Nephron (organoid): ENCODE measurements around the gene REPIN1.
A peak's percentile ranks its signal among the peaks of the same experiment; 100 is the strongest.

ENCODE experiments used
- H3K27ac Mint-ChIP-seq, 3 experiments: 2 replicates each; pipeline ENCODE4 v1.8.0; 2020; ENCODE audit warnings: mixed read lengths in 3 of 3, mild to moderate bottlenecking in 2 of 3, moderate library complexity in 1 of 3
- H3K27me3 Mint-ChIP-seq: 2 replicates; pipeline ENCODE4 v1.8.0; 2021; ENCODE audit warnings: low read depth, mild to moderate bottlenecking, moderate library complexity, mixed read lengths
- H3K36me3 Mint-ChIP-seq: 2 replicates; pipeline ENCODE4 v1.8.0; 2020; ENCODE audit warnings: low read depth, mixed read lengths
- H3K4me1 Mint-ChIP-seq: 2 replicates; pipeline ENCODE4 v1.8.0; 2020; ENCODE audit warnings: mixed read lengths
- H3K4me3 Mint-ChIP-seq, 3 experiments: 2 replicates each; pipeline ENCODE4 v1.8.0; 2020; ENCODE audit warnings: mild to moderate bottlenecking in 3 of 3, mixed read lengths in 3 of 3, moderate library complexity in 2 of 3
- H3K9me3 Mint-ChIP-seq: 2 replicates; pipeline ENCODE4 v1.8.0; 2020; ENCODE audit warnings: mixed read lengths
- TF ChIP-seq, protein P1 (sequence below), 3 experiments: fragments of 200-600 bp; sonication (generic); IDR thresholded peaks; one replicate each; pipeline ENCODE4 v1.5.0; 2021; ENCODE audit warnings: antibody characterized with exemption in 3 of 3; ENCODE audit not compliant: unreplicated experiment in 3 of 3

Gene REPIN1

DNA sequence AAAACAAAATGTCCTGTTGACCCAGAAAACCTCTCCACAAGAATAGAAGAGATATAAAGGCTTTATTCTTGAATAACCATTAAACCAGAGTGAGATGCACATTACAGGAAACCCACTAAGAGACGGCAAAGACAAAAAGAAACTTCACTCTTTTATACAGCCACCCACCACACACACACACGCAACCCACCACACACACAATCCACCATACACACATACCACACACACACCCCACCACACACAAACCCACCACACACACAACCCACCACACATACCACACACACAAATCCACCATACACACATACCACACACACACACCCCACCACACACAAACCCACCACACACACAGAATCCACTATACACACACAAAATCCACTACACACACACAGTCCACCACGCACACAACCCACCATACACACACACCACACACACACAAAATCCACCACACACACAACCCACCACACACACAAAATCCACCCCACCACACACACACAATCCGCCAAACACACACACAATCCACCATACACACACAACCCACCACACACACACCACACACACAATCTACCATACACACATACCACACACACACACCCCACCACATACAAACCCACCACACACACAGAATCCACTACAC, 9.5 kb upstream of the REPIN1 start:
- Mint-ChIP-seq H3K9me3 (no peaks in the 10 kb centered on the region), H3K27ac (peak overlapping the region; percentile 37 to 57 (median 52)), H3K36me3 (no peaks in the 10 kb centered on the region), H3K27me3 (no peaks in the 10 kb centered on the region), H3K4me1 (peaks cover 42% of the 10 kb centered on the region), H3K4me3 (peak overlapping the region in 1 of 3 experiments; percentile 13)
- TF ChIP-seq, protein P1, sequence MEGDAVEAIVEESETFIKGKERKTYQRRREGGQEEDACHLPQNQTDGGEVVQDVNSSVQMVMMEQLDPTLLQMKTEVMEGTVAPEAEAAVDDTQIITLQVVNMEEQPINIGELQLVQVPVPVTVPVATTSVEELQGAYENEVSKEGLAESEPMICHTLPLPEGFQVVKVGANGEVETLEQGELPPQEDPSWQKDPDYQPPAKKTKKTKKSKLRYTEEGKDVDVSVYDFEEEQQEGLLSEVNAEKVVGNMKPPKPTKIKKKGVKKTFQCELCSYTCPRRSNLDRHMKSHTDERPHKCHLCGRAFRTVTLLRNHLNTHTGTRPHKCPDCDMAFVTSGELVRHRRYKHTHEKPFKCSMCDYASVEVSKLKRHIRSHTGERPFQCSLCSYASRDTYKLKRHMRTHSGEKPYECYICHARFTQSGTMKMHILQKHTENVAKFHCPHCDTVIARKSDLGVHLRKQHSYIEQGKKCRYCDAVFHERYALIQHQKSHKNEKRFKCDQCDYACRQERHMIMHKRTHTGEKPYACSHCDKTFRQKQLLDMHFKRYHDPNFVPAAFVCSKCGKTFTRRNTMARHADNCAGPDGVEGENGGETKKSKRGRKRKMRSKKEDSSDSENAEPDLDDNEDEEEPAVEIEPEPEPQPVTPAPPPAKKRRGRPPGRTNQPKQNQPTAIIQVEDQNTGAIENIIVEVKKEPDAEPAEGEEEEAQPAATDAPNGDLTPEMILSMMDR (IDR thresholded peaks at IDR 0.05; ENCODE audit: unreplicated experiment in 3 of 3) = no peak

DNA sequence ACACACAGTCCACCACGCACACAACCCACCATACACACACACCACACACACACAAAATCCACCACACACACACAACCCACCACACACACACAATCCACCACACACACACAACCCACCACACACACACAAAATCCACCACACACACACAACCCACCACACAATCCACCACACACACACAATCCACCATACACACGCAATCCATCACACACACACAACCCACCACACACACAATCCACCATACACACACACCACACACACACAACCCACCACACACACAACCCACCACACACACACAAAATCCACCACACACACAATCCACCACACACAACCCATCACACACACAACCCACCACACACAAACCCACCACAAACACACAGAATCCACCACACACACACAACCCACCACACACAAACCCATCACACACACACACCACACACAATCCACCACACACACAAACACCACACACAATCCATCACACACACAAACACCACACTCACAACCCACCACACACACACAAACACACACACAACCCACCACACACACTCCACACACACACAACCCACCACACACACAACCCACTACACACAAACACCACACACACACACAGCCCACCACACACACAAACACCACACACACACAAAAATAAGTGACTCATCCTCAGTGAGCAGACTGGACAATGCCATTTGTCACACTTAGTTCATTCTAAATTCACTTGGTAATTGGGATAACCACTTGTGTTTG, 8.8 kb upstream of the REPIN1 start:
- Mint-ChIP-seq H3K27ac (peak overlapping the region; percentile 7 to 57 (median 52)), H3K27me3 (no peaks in the 10 kb centered on the region), H3K4me1 (peaks cover 45% of the 10 kb centered on the region), H3K36me3 (no peaks in the 10 kb centered on the region), H3K9me3 (no peaks in the 10 kb centered on the region), H3K4me3 (peak overlapping the region in 1 of 3 experiments; percentile 9)
- TF ChIP-seq, protein P1 (IDR thresholded peaks at IDR 0.05; ENCODE audit: unreplicated experiment in 3 of 3) = no peak

DNA sequence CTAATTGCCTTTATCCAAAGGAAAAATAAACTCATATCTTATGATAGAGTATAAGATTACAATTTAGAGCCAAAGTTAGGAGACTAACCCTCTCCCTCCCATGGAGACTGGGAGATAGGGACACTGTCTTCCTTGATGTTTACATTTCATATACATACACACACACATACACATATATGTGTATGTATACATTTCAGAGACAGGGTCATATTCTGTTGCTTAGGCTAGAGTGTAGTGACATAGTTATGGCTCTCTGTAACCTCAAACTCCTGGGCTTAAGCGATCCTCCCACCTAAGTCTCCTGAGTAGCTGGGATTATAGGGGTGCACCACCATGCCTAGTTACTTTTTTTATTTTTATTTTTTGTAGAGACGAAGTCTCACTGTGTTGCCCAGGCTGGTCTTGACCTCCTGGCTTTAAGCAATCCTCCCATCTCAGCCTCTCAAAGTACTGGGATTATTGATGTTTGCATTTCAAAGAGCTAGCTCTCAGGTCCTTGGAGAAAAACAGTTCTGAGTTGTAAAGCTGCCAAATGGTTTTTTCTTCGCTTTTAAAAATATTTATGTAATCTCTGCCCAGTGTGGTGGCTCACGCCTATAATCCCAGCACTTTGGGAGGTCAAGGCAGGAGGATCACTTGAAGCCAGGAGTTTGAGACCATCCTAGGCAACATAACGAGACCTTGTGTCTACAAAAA, 8.1 kb upstream of the REPIN1 start:
- no peaks in the 10 kb centered on the region for H3K9me3 Mint-ChIP-seq
- no peaks in the 10 kb centered on the region for H3K27me3 Mint-ChIP-seq
- no peaks in the 10 kb centered on the region for H3K36me3 Mint-ChIP-seq

DNA sequence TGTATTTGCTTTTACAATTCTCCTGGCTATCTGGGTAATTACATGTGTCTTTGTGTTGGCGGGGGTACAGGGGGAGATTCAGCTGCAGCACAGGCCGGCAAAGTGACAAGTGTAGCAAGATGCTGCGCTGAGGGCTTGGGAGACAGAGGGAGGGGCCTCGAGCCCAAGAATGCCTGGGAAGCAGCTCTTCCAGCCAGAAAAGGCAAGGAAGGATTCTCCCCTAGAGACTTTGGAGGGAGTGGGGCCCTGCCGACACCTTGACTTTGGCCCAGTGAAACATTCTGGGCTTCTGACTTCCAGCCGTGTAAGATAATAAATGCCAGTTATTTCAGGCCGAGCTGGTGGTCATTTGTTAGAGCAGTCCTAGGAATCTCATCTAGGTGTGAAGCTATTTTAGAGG, 7.2 kb upstream of the REPIN1 start:
- Mint-ChIP-seq H3K36me3 (no peaks in the 10 kb centered on the region), H3K27ac (peak overlapping the region; percentile 64 to 80 (median 77)), H3K4me3 (peak overlapping the region; percentile 2 to 45 (median 4)), H3K27me3 (no peaks in the 10 kb centered on the region), H3K4me1 (peaks cover 52% of the 10 kb centered on the region), H3K9me3 (no peaks in the 10 kb centered on the region)
- TF ChIP-seq, protein P1 (IDR thresholded peaks at IDR 0.05; ENCODE audit: unreplicated experiment in 3 of 3) = no peak

More for the DNA sequence above, 8.1 kb upstream of the REPIN1 start:
- H3K4me3 Mint-ChIP-seq = no peak overlapping the region
- TF ChIP-seq, protein P1 (IDR thresholded peaks at IDR 0.05; ENCODE audit: unreplicated experiment in 3 of 3) = no peak
- H3K4me1 Mint-ChIP-seq = peaks cover 45% of the 10 kb centered on the region
- H3K27ac Mint-ChIP-seq = peak overlapping the region; percentile 7 to 57 (median 20)

DNA sequence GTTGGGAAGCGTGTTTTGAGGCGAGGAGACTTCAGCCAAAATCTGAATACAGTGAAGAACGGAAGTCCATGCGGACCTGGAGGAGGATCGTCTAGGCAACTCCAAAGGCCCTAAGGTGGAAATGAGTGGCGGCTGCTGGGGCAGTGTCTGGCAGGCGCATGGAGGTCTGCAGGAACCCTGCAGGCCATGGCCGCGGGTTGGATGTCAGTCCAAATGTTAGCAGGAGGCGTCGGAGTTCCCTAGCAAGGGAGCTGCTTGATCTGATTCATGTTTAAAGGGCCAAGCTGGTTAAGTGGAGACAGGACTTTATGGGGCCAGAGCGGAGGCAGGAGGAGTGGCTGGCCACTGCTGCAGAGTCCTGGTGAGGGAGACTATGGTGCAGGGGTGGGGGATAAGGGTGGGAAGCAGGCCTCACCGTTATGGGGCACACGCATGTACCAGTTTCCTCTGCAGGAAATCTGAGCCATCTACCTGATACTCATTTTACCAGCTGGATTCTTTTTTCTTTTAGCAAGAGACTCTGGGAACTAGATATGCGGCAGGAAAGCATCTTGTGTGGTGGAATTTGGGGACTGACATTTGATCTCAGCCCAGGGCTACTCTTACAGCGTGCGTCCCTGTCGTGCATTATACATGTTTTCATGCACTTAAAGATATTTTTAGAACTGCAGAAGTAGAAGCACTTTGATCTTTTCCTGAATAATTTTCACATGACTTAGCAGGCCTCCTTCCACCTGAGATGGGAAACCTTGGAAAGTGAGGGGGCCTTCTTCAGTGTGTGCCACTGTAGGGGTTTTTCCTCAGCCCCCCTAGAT, 6.6 kb upstream of the REPIN1 start:
- H3K36me3 Mint-ChIP-seq = no peaks in the 10 kb centered on the region
- H3K27me3 Mint-ChIP-seq = no peaks in the 10 kb centered on the region
- H3K27ac Mint-ChIP-seq = peak overlapping the region; percentile 64 to 80 (median 77)
- no peaks in the 10 kb centered on the region for H3K9me3 Mint-ChIP-seq
- peak overlapping the region; percentile 2 to 45 (median 4) for H3K4me3 Mint-ChIP-seq
- peaks cover 52% of the 10 kb centered on the region for H3K4me1 Mint-ChIP-seq
- TF ChIP-seq, protein P1 (IDR thresholded peaks at IDR 0.05; ENCODE audit: unreplicated experiment in 3 of 3) = no peak
